Stimulated activated CD4-positive, alpha-beta T cell treated with anti-CD3 and anti-CD28 coated beads, Interleukin-2, amount 100 ng/mL, for 48 hours (primary cell): ENCODE data around the gene ANK2.
A peak's percentile ranks its signal among the peaks of the same experiment; 100 is the strongest.

Experiments used
- DNase-seq, 2 donors: peaks; one replicate each; pipeline ENCODE4 v3.0.0-alpha.2; 2020

The ANK2 gene

GRCh38 chr4:113355550-113356371 lies 306.3 kb downstream of the ANK2 start:
- peak; percentile 48 to 62 for DNase-seq

GRCh38 chr4:113356453-113356852 lies 307.0 kb downstream of the ANK2 start:
- no peak for DNase-seq

- DNase-seq, result no peak
Measured at GRCh38 chr4:113358784-113359183, 309.3 kb downstream of the ANK2 start.

GRCh38 chr4:113365377-113365776 lies 315.9 kb downstream of the ANK2 start:
- DNase-seq, result no peak

GRCh38 chr4:113368056-113368455 lies 318.6 kb downstream of the ANK2 start:
- no peak for DNase-seq

- no peak for DNase-seq
Measured at GRCh38 chr4:113371111-113371510, 321.7 kb downstream of the ANK2 start.

- no peak for DNase-seq
Measured at GRCh38 chr4:113375964-113376666, 326.7 kb downstream of the ANK2 start.

- DNase-seq, result no peak
Measured at GRCh38 chr4:113378836-113379235, 329.4 kb downstream of the ANK2 start.

- DNase-seq, result no peak
Measured at GRCh38 chr4:113382704-113383103, 333.3 kb downstream of the ANK2 start.

GRCh38 chr4:113383111-113383785 lies 333.8 kb downstream of the ANK2 start:
- DNase-seq, result no peak

- DNase-seq, result no peak
Measured at GRCh38 chr4:113384600-113384999, 335.1 kb downstream of the ANK2 start.

GRCh38 chr4:113385281-113385899 lies 335.9 kb downstream of the ANK2 start:
- no peak for DNase-seq

GRCh38 chr4:113389160-113389559 lies 339.7 kb downstream of the ANK2 start:
- DNase-seq, result no peak

GRCh38 chr4:113390850-113391249 lies 341.4 kb downstream of the ANK2 start:
- DNase-seq, result no peak

- no peak for DNase-seq
Measured at GRCh38 chr4:113394108-113394729, 344.8 kb downstream of the ANK2 start.

- DNase-seq, result peak; percentile 47 to 51
Measured at GRCh38 chr4:113394730-113395530, 345.5 kb downstream of the ANK2 start.

- DNase-seq, result no peak
Measured at GRCh38 chr4:113397114-113397701, 347.8 kb downstream of the ANK2 start.

- no peak for DNase-seq
Measured at GRCh38 chr4:113398441-113399143, 349.1 kb downstream of the ANK2 start.

GRCh38 chr4:113404167-113404571 lies 354.7 kb downstream of the ANK2 start:
- DNase-seq, result no peak

GRCh38 chr4:113404841-113405240 lies 355.4 kb downstream of the ANK2 start:
- no peak for DNase-seq
